IMR-90 (cell line): Measurements from ENCODE around the gene TGFB2. TPM values are rescaled to one million over a fixed set of nuclear protein-coding genes. Genes with fewer than 3 reads are reported as not detected.

Experiments used
- ATAC-seq: fragments of 200-7000 bp; cut with Tn5 transposase; 2 replicates; pipeline ENCODE4 v1.9.1; 2020; ENCODE audit warnings: low read depth, mild to moderate bottlenecking, moderate library complexity
- BruUV-seq: library from RNA; stranded (reverse); fragments of 400-500 nt; replicated peaks from 2 replicates; lab custom pipeline; 2021; lab: Mats Ljungman, UMichigan
- CTCF ChIA-PET: fragments of 300-600 bp; formaldehyde crosslinking; extraction: SDS; loops from one replicate; lab custom pipeline; 2021; ENCODE audit warnings: antibody characterized with exemption; lab: Yijun Ruan, JAX
- POLR2A ChIA-PET: fragments of 300-600 bp; sonication (Branson Sonifier 250); formaldehyde crosslinking; loops from one replicate; lab custom pipeline; 2022; ENCODE audit warnings: antibody characterized with exemption; ENCODE audit not compliant: unreplicated experiment; lab: Charles Lee
- DNase-seq: peaks from one replicate; pipeline ENCODE4 v3.0.0; 2013
- H2AFZ ChIP-seq: replicated peaks from 2 replicates; pipeline ENCODE3; 2013; ENCODE audit warnings: low read length, mild to moderate bottlenecking; ENCODE audit not compliant: poor library complexity
- H2AK5ac ChIP-seq: 2 replicates; pipeline ENCODE4 v1.6.1; 2013; ENCODE audit warnings: low read depth, low read length, inconsistent platforms
- H2AK9ac ChIP-seq: replicated peaks from 2 replicates; pipeline ENCODE3; 2013; ENCODE audit warnings: mild to moderate bottlenecking, low read depth, low read length, moderate library complexity; ENCODE audit not compliant: poor library complexity
- H2BK120ac ChIP-seq: 2 replicates; pipeline ENCODE4 v1.6.1; 2013; ENCODE audit warnings: low read depth, low read length, inconsistent platforms
- H2BK15ac ChIP-seq: 3 replicates; pipeline ENCODE4 v1.6.1; 2013; ENCODE audit warnings: low read depth, low read length, inconsistent platforms
- H2BK20ac ChIP-seq: 2 replicates; pipeline ENCODE4 v1.6.1; 2013; ENCODE audit warnings: low read depth, mild to moderate bottlenecking, inconsistent platforms, low read length, moderate library complexity
- H2BK5ac ChIP-seq: 2 replicates; pipeline ENCODE4 v1.6.1; 2013; ENCODE audit warnings: mild to moderate bottlenecking, low read depth, low read length, inconsistent platforms; ENCODE audit not compliant: poor library complexity, severe bottlenecking
- H3K14ac ChIP-seq: replicated peaks from 2 replicates; pipeline ENCODE4 v1.6.1; 2013; ENCODE audit warnings: low read depth, low read length, inconsistent platforms
- H3K18ac ChIP-seq: 2 replicates; pipeline ENCODE4 v1.6.1; 2013; ENCODE audit warnings: low read depth, low read length, control low read depth
- H3K23ac ChIP-seq: 2 replicates; pipeline ENCODE4 v1.6.1; 2013; ENCODE audit warnings: low read depth, low read length, inconsistent platforms
- H3K27ac ChIP-seq: 2 replicates; pipeline ENCODE4 v1.5.1; 2013; ENCODE audit warnings: mild to moderate bottlenecking, control low read depth, low read length; ENCODE audit not compliant: insufficient read depth
- H3K27me3 ChIP-seq: 2 replicates; pipeline ENCODE4 v1.6.1; 2013; ENCODE audit warnings: low read length; ENCODE audit not compliant: control insufficient read depth, insufficient read depth
- H3K36me3 ChIP-seq: 2 replicates; pipeline ENCODE4 v1.6.1; 2013; ENCODE audit warnings: low read length, mixed read lengths; ENCODE audit not compliant: control insufficient read depth, insufficient read depth
- H3K4ac ChIP-seq: 2 replicates; pipeline ENCODE4 v1.6.1; 2013; ENCODE audit warnings: low read depth, low read length, inconsistent platforms
- H3K4me1 ChIP-seq: 2 replicates; pipeline ENCODE4 v1.6.1; 2013; ENCODE audit warnings: low read length, mixed read lengths; ENCODE audit not compliant: control insufficient read depth, insufficient read depth
- H3K4me2 ChIP-seq: 2 replicates; pipeline ENCODE4 v1.6.1; 2013; ENCODE audit warnings: low read depth, mild to moderate bottlenecking, control low read depth, low read length, moderate library complexity
- H3K4me3 ChIP-seq: 2 replicates; pipeline ENCODE4 v1.5.1; 2013; ENCODE audit warnings: low read depth, mild to moderate bottlenecking, control low read depth, low read length, moderate library complexity; ENCODE audit not compliant: insufficient read depth
- H3K56ac ChIP-seq: 2 replicates; pipeline ENCODE4 v1.6.1; 2013; ENCODE audit warnings: low read length, inconsistent platforms; ENCODE audit not compliant: insufficient read depth; ENCODE audit errors: extremely low read depth
- H3K79me1 ChIP-seq, 2 experiments: 2 replicates each; pipeline ENCODE4 v1.6.1; 2013; ENCODE audit warnings: low read length in 2 of 2, inconsistent platforms in 1 of 2, low read depth in 1 of 2
- H3K9ac ChIP-seq: 2 replicates; pipeline ENCODE4 v1.6.1; 2013; ENCODE audit warnings: low read depth, low read length, control low read depth
- H3K9me1 ChIP-seq: 2 replicates; pipeline ENCODE4 v1.6.1; 2013; ENCODE audit warnings: low read length, inconsistent platforms; ENCODE audit not compliant: insufficient read depth
- H3K9me3 ChIP-seq: 2 replicates; pipeline ENCODE4 v1.6.1; 2013; ENCODE audit warnings: low read length; ENCODE audit not compliant: control insufficient read depth, insufficient read depth
- H4K20me1 ChIP-seq: 2 replicates; pipeline ENCODE4 v1.6.1; 2013; ENCODE audit warnings: low read length, inconsistent platforms; ENCODE audit not compliant: insufficient read depth
- H4K5ac ChIP-seq: 2 replicates; pipeline ENCODE4 v1.6.1; 2013; ENCODE audit warnings: mild to moderate bottlenecking, low read depth, low read length, control low read depth
- H4K8ac ChIP-seq, 2 experiments: 2 replicates each; pipeline ENCODE4 v1.6.1; 2013; ENCODE audit warnings: low read depth in 2 of 2, low read length in 2 of 2, control low read depth in 1 of 2, inconsistent platforms in 1 of 2
- H4K91ac ChIP-seq: 2 replicates; pipeline ENCODE4 v1.6.1; 2013; ENCODE audit warnings: low read depth, low read length, inconsistent platforms; ENCODE audit not compliant: insufficient read depth
- CEBPB ChIP-seq: IDR thresholded peaks from 2 replicates; pipeline ENCODE4 v1.6.1; 2012; ENCODE audit warnings: low read depth, low read length, improper control_type of control experiment
- ELK1 ChIP-seq: fragments of 150-350 bp; IDR thresholded peaks from 2 replicates; pipeline ENCODE4 v1.6.1; 2016; ENCODE audit warnings: low read depth, mild to moderate bottlenecking, low read length, moderate library complexity, borderline replicate concordance
- FOS ChIP-seq: fragments of 150-350 bp; IDR thresholded peaks from 2 replicates; pipeline ENCODE4 v1.6.1; 2016; ENCODE audit warnings: low read depth, low read length
- MAFK ChIP-seq: IDR thresholded peaks from 2 replicates; pipeline ENCODE4 v1.6.1; 2012; ENCODE audit warnings: low read depth, low read length, improper control_type of control experiment
- RAD21 ChIP-seq: IDR thresholded peaks from 2 replicates; pipeline ENCODE4 v1.6.1; 2012; ENCODE audit warnings: low read length, improper control_type of control experiment
- WGBS, 2 experiments: methylation state at CpG; one replicate each; pipeline versions ENCODE4 v1.1.5 to v1.1.7; 2013; ENCODE audit warnings: missing lambda C conversion rate in 2 of 2; ENCODE audit not compliant: insufficient read length in 1 of 2; ENCODE audit errors: extremely low coverage in 2 of 2; 5-methylcytosine and 5-hydroxymethylcytosine counted together
- dilution Hi-C: fragments of 300-500 bp; cut with HindIII; formaldehyde crosslinking; loops from one replicate; pipeline ENCODE4 v1.14.3; 2018; ENCODE audit warnings: low sequenced_read_pairs; ENCODE audit not compliant: unreplicated experiment
- in situ Hi-C: fragments of 300-500 bp; cut with MboI; formaldehyde crosslinking; loops from 3 replicates; pipeline ENCODE4 v1.14.3; 2019; ENCODE audit warnings: low sequenced_read_pairs, inconsistent platforms, mixed read lengths
- intact Hi-C: fragments of 100-400 bp; cut with micrococcal nuclease; formaldehyde crosslinking; loops from 2 replicates; pipeline ENCODE4 v1.10.0; 2022
- polyA plus RNA-seq, 3 experiments: library from polyadenylated mRNA; depleted of rRNA; stranded (reverse); fragments of >200 nt; gene quantifications; 2 replicates each; pipeline ENCODE4 v1.2.3, GENCODE V29; 2012; ENCODE audit warnings: low replicate concordance in 1 of 3
- total RNA-seq: library from RNA; depleted of rRNA; stranded (reverse); fragments of >200 nt; gene quantifications from 2 replicates; pipeline ENCODE4 v1.2.3, GENCODE V29; 2012

TGFB2 gene
- total and polyA plus RNA-seq, 2 of the 4 experiments (the other 2 are of a cell fraction), result 3.7 to 3.8 TPM

GRCh38 chr1:218476385-218476784 lies 131.2 kb downstream of the TGFB2 start:
- in situ Hi-C loops (no loop called here), intact Hi-C loops (loop anchor here (5.0 kb wide), 2 partner anchors 99 to 591 kb away; no protein-coding TSS in a partner anchor), dilution Hi-C loops (no loop called here)
- H3K4me2 ChIP-seq, result peak overlapping the region; percentile 47; the same call in 1 of the 2 replicates
- H3K27ac ChIP-seq, result peak overlapping the region; percentile 16; the same call in 1 of the 2 replicates
- ChIA-PET POLR2A (interaction anchor here (1.5 kb wide), 1 partner anchor 127 kb away, joined by 4 read pairs; no protein-coding TSS in a partner anchor), CTCF (interaction anchor here (1.0 kb wide), 1 partner anchor 132 kb away, joined by 3 read pairs; no protein-coding TSS in a partner anchor)
- peak overlapping the region; percentile 62 to 73 for H4K8ac ChIP-seq
- no peaks in the 10 kb centered on the region for H3K9me3 ChIP-seq
- no peak overlapping the region for H2AFZ ChIP-seq
- peak overlapping the region; percentile 71; the same call in 1 of the 2 replicates for H3K18ac ChIP-seq
- H2BK5ac ChIP-seq, result peak overlapping the region; percentile 98
- H2BK15ac ChIP-seq, result peak overlapping the region; percentile 43; the same call in 1 of the 3 replicates
- no peaks in the 10 kb centered on the region for H3K9me1 ChIP-seq
- H3K4me3 ChIP-seq, result no peak overlapping the region
- H3K14ac ChIP-seq, result no peak overlapping the region; the same call in 1 of the 2 replicates
- no peaks in the 10 kb centered on the region for H4K20me1 ChIP-seq
- peak; percentile 48 for ATAC-seq
- H3K56ac ChIP-seq, result peak overlapping the region; percentile 89
- peaks cover 18% of the 10 kb centered on the region for H3K4me1 ChIP-seq
- H2BK120ac ChIP-seq, result peak overlapping the region; percentile 94
- no CpG with 5 or more reads among the region's 3 CpGs for WGBS, 2 experiments
- no peak overlapping the region; the same call in 1 of the 2 replicates for H3K23ac ChIP-seq
- H2BK20ac ChIP-seq, result peak overlapping the region; percentile 96; the same call in 1 of the 2 replicates
- no peak overlapping the region for H2AK9ac ChIP-seq
- BruUV-seq, result no TSS peak
- TF ChIP-seq RAD21, result no peak
- no peak for TF ChIP-seq MAFK
- no peak for TF ChIP-seq ELK1
- TF ChIP-seq CEBPB, result no peak
- TF ChIP-seq FOS, result peak; percentile 65
- no peak overlapping the region for H2AK5ac ChIP-seq
- peak overlapping the region; percentile 62; the same call in 1 of the 2 replicates for H4K5ac ChIP-seq
- H3K27me3 ChIP-seq, result no peaks in the 10 kb centered on the region
- H3K4ac ChIP-seq, result peak overlapping the region; percentile 85; the same call in 1 of the 2 replicates
- peak; percentile 88 for DNase-seq
- peak overlapping the region; percentile 27; the same call in 1 of the 2 replicates for H3K9ac ChIP-seq
- H3K36me3 ChIP-seq, result no peaks in the 10 kb centered on the region
- H3K79me1 ChIP-seq, result no peaks in the 10 kb centered on the region
- peak overlapping the region; percentile 92; the same call in 1 of the 2 replicates for H4K91ac ChIP-seq
